Ovary (tissue), 9 donors: ENCODE results near the gene CLASP1. TPM values are rescaled to one million over a fixed set of nuclear protein-coding genes. Genes with fewer than 3 reads are reported as not detected.

ENCODE experiments used
- DNase-seq, 5 donors: peaks; one replicate each; pipeline ENCODE4 v3.0.0-alpha.2; 2019 to 2020
- H3K27ac ChIP-seq, 2 donors: fragments of 200-600 bp; one replicate each; pipeline versions ENCODE4 v1.5.1 to v1.8.0; 2019 to 2022
- H3K27me3 ChIP-seq: fragments of 200-600 bp; one replicate; pipeline ENCODE4 v1.8.0; 2022
- H3K36me3 ChIP-seq: fragments of 200-600 bp; sonication (generic); one replicate; pipeline ENCODE4 v1.5.1; 2019
- H3K4me1 ChIP-seq: one replicate; pipeline ENCODE4 v1.8.1; 2013; ENCODE audit warnings: mild to moderate bottlenecking, moderate library complexity; ENCODE audit not compliant: insufficient read depth
- H3K4me3 ChIP-seq: fragments of 200-600 bp; sonication (generic); one replicate; pipeline ENCODE4 v1.5.1; 2017
- H3K9me3 ChIP-seq, 2 donors: fragments of 200-600 bp in 1 of 2; sonication (generic) in 1 of 2; one replicate each; pipeline versions ENCODE4 v1.5.1 to v1.8.1; 2013 to 2019; ENCODE audit warnings: mild to moderate bottlenecking in 1 of 2, moderate library complexity in 1 of 2
- EP300 ChIP-seq: sonication (generic); formaldehyde crosslinking; IDR thresholded peaks from one replicate; pipeline ENCODE4 v1.6.1; 2017; ENCODE audit warnings: antibody characterized with exemption
- POLR2A ChIP-seq: fragments of 450-650 bp; IDR thresholded peaks from one replicate; pipeline ENCODE4 v1.6.1; 2017; ENCODE audit warnings: antibody characterized with exemption, mild to moderate bottlenecking, moderate library complexity
- WGBS, 3 donors: extraction: QIAGEN DNeasy Blood & Tissue Kit in 1 of 3; methylation state at CpG; one replicate each; pipeline versions ENCODE4 v1.1.5 to v1.1.7; 2013 to 2017; 5-methylcytosine and 5-hydroxymethylcytosine counted together
- intact Hi-C, 4 donors: fragments of 100-400 bp; cut with DNase I; formaldehyde crosslinking; loops; one replicate each; pipeline versions ENCODE4 v1.11.0 to v1.15.1; 2022 to 2023
- polyA plus RNA-seq, 2 donors: library from polyadenylated mRNA; stranded (reverse); fragments of 200-250 nt in 1 of 2; fragments of 350-450 nt in 1 of 2; fragmentation: Illumina TruSeq in 1 of 2; extraction: RNeasy Lipid Tissue Mini Kit (QIAGEN cat#74804) in 1 of 2; gene quantifications; one replicate each; pipeline ENCODE4 v1.2.3, GENCODE V29; 2013 to 2014
- total RNA-seq, 7 donors: library from RNA; depleted of rRNA in 2 of 7; stranded (reverse); fragments of >200 nt in 2 of 7; fragmentation: NEBNext Ultra II Directional in 3 of 7; extraction: Animal tissue kit (Norgen Biotek cat#: 25700) in 3 of 7; gene quantifications; one replicate each; pipeline versions ENCODE4 v1.1.0 to v1.2.4, GENCODE V29; 2016 to 2023
- TF ChIP-seq, protein P1 (sequence below), 3 donors: fragments of 450-650 bp in 2 of 3; fragments of 200-600 bp in 1 of 3; IDR thresholded peaks; one replicate each; pipeline versions ENCODE4 v1.5.1 to v1.8.0; 2016 to 2022; ENCODE audit warnings: antibody characterized with exemption in 3 of 3, mild to moderate bottlenecking in 1 of 3
- donor health status: DM: no; HTN: no; CAD: no; lungs with moderate emphysema.
- donor health status: DM: no; HTN: no; CAD: no.
- donor health status: Bipolar disorder and iron deficiency.
- donor health status: DM: yes; HTN: yes; CAD: no.
- donor health status: DM: no; HTN: no; CAD: no.
- donor health status: DM: yes; HTN: yes; CAD: no.

CLASP1 gene
- total and polyA plus RNA-seq, 9 donors, result 15.8 to 58.7 (median 47.9) TPM

DNA sequence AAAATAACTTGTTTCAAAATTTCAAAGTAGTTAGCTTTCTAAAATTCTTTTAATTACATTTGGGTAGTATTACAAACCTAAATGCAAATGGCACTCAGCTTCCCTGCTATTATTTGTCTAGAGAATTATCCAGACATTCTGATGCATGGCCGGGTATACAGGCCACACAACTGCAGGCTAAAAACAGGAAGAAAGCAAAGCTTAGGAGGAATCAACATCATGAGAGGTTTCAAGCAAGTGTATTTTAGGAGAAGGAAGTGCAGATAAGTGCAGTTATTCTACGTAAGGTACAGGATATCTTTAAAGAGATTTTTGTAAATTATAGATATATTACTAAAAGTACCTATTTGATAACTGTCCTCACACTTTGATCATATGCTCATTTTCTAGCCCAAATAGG lies 165.4 kb downstream of the CLASP1 start:
- WGBS, 3 donors, result 94 to 96% (median 95%) methylated on average over 2 of the region's 2 CpGs
- intact Hi-C loops, result no loop called here
- TF ChIP-seq, protein P1, sequence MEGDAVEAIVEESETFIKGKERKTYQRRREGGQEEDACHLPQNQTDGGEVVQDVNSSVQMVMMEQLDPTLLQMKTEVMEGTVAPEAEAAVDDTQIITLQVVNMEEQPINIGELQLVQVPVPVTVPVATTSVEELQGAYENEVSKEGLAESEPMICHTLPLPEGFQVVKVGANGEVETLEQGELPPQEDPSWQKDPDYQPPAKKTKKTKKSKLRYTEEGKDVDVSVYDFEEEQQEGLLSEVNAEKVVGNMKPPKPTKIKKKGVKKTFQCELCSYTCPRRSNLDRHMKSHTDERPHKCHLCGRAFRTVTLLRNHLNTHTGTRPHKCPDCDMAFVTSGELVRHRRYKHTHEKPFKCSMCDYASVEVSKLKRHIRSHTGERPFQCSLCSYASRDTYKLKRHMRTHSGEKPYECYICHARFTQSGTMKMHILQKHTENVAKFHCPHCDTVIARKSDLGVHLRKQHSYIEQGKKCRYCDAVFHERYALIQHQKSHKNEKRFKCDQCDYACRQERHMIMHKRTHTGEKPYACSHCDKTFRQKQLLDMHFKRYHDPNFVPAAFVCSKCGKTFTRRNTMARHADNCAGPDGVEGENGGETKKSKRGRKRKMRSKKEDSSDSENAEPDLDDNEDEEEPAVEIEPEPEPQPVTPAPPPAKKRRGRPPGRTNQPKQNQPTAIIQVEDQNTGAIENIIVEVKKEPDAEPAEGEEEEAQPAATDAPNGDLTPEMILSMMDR (IDR thresholded peaks at IDR 0.05), result no peak
- TF ChIP-seq EP300, result no peak
- TF ChIP-seq POLR2A, result no peak
- H3K27me3 ChIP-seq, result no peaks in the 10 kb centered on the region
- peaks cover 8% of the 10 kb centered on the region for H3K4me1 ChIP-seq
- H3K27ac ChIP-seq, result no peak overlapping the region
- no peak for DNase-seq
- no peak overlapping the region for H3K4me3 ChIP-seq
- H3K36me3 ChIP-seq, result no peaks in the 10 kb centered on the region
- no peaks in the 10 kb centered on the region for H3K9me3 ChIP-seq

GRCh38 chr2:121483021-121483420 lies 166.2 kb downstream of the CLASP1 start:
- no peak overlapping the region for H3K4me3 ChIP-seq
- DNase-seq, result no peak
- no peaks in the 10 kb centered on the region for H3K9me3 ChIP-seq
- TF ChIP-seq POLR2A, result no peak
- TF ChIP-seq, protein P1 (IDR thresholded peaks at IDR 0.05), result no peak
- TF ChIP-seq EP300, result no peak
- peaks cover 8% of the 10 kb centered on the region for H3K4me1 ChIP-seq
- H3K27ac ChIP-seq, result no peak overlapping the region
- intact Hi-C loops, result no loop called here
- H3K36me3 ChIP-seq, result no peaks in the 10 kb centered on the region
- WGBS, 3 donors, result 91 to 100% (median 94%) methylated on average over 1 of the region's 1 CpG
- H3K27me3 ChIP-seq, result no peaks in the 10 kb centered on the region

DNA sequence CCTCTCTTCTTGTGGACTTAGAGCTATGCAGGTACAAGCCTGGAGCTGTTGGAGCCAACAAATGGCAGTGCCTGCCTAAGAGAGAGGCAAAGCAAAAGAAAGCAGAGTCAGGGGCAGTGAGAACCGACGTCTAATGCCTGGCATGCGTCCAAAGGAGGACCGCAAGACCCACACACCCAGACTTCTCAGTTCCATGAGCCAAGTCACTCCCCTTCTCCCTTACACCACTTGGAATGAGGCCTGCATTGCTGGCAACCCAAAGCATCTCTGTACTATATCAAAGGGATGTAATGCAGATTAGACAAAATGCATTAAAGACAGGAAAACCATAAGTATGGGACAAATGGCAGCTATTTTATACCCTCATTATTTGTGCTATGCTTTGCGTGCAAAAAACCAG lies 168.4 kb downstream of the CLASP1 start:
- H3K27ac ChIP-seq, result no peak overlapping the region
- H3K27me3 ChIP-seq, result no peaks in the 10 kb centered on the region
- H3K9me3 ChIP-seq, result no peaks in the 10 kb centered on the region
- TF ChIP-seq POLR2A, result no peak
- TF ChIP-seq EP300, result no peak
- TF ChIP-seq, protein P1 (IDR thresholded peaks at IDR 0.05), result no peak
- peak; percentile 23 to 54 (median 35) for DNase-seq
- H3K4me1 ChIP-seq, result peaks cover 4% of the 10 kb centered on the region
- 7 to 15% (median 9%) methylated on average over 5 of the region's 5 CpGs for WGBS, 3 donors
- no peak overlapping the region for H3K4me3 ChIP-seq
- intact Hi-C loops, result no loop called here
- no peaks in the 10 kb centered on the region for H3K36me3 ChIP-seq

GRCh38 chr2:121479882-121480522 lies 169.3 kb downstream of the CLASP1 start:
- no peaks in the 10 kb centered on the region for H3K36me3 ChIP-seq
- no peaks in the 10 kb centered on the region for H3K9me3 ChIP-seq
- 43 to 53% (median 51%) methylated on average over 8 of the region's 8 CpGs for WGBS, 3 donors
- H3K27ac ChIP-seq, result no peak overlapping the region
- H3K27me3 ChIP-seq, result no peaks in the 10 kb centered on the region
- intact Hi-C loops, result no loop called here
- H3K4me3 ChIP-seq, result no peak overlapping the region
- DNase-seq, result no peak
- TF ChIP-seq, protein P1 (IDR thresholded peaks at IDR 0.05), result no peak
- TF ChIP-seq EP300, result no peak
- H3K4me1 ChIP-seq, result peaks cover 4% of the 10 kb centered on the region
